HUES64 (cell line): ENCODE measurements around the gene ELOF1. TPM values are rescaled to one million over a fixed set of nuclear protein-coding genes. Genes with fewer than 3 reads are reported as not detected.
"Not testable (repeated sequence)": the region's sequence is repeated elsewhere in the genome, so short reads cannot be mapped to it uniquely, and the experiment has no call there.

ENCODE experiments used
- H3K27ac ChIP-seq: 2 replicates; pipeline ENCODE4 v1.7.0; 2013; ENCODE audit warnings: low read depth, low read length, inconsistent platforms
- H3K27me3 ChIP-seq: 2 replicates; pipeline ENCODE4 v1.6.1; 2013; ENCODE audit warnings: mild to moderate bottlenecking, low read length; ENCODE audit not compliant: insufficient read depth
- H3K36me3 ChIP-seq: 2 replicates; pipeline ENCODE4 v1.6.1; 2013; ENCODE audit warnings: mild to moderate bottlenecking, low read length; ENCODE audit not compliant: insufficient read depth
- H3K4me1 ChIP-seq: 2 replicates; pipeline ENCODE4 v1.6.1; 2013; ENCODE audit warnings: mild to moderate bottlenecking, low read length, moderate library complexity; ENCODE audit not compliant: insufficient read depth
- H3K4me3 ChIP-seq: 2 replicates; pipeline ENCODE4 v1.5.1; 2013; ENCODE audit warnings: mild to moderate bottlenecking, low read length, moderate library complexity
- H3K9ac ChIP-seq: 2 replicates; pipeline ENCODE4 v1.6.1; 2013; ENCODE audit warnings: mild to moderate bottlenecking, low read depth, low read length
- H3K9me3 ChIP-seq: 2 replicates; pipeline ENCODE4 v1.6.1; 2013; ENCODE audit warnings: low read depth, low read length; ENCODE audit not compliant: insufficient read depth
- WGBS: fragments of 150-250, 120-280 bp; methylation state at CpG from one replicate; pipeline ENCODE4 v1.1.7; 2013; ENCODE audit warnings: missing lambda C conversion rate; 5-methylcytosine and 5-hydroxymethylcytosine counted together
- polyA plus RNA-seq, 2 experiments: library from polyadenylated mRNA; stranded (reverse); fragments of 50-300 nt; gene quantifications; one replicate each; pipeline ENCODE4 v1.2.3, GENCODE V29; 2013

Gene ELOF1
- 56.4 TPM for polyA plus RNA-seq (2013, experiment 1 of 2)
- 50.9 TPM for polyA plus RNA-seq (2013, experiment 2 of 2)

- peaks cover 14% of the 10 kb centered on the region for H3K36me3 ChIP-seq
- H3K9me3 ChIP-seq, result no peaks in the 10 kb centered on the region
- H3K27ac ChIP-seq, result peak within 1 kb of the TSS; percentile 56; the same call in 1 of the 2 replicates
- H3K9ac ChIP-seq, result peak within 1 kb of the TSS; percentile 80
- WGBS, result 7% methylated on average over 55 of the region's 57 CpGs
- 0 out of 2 replicates have a peak, but pooled peaks cover 6% of the 10 kb centered on the region for H3K4me1 ChIP-seq
- peak within 1 kb of the TSS; percentile 92 for H3K4me3 ChIP-seq
- no peaks in the 10 kb centered on the region for H3K27me3 ChIP-seq
Observed at GRCh38 chr19:11558881-11559828, at the start of gene ELOF1. ELOF1 (minus strand) TSS chr19:11559230; CDS start chr19:11554347, 4,883 bp downstream.

- H3K4me3 ChIP-seq, result no peak overlapping the region
- H3K27me3 ChIP-seq, result no peaks in the 10 kb centered on the region
- WGBS, result 96% methylated on average over 8 of the region's 8 CpGs
- peaks cover 38% of the 10 kb centered on the region for H3K9me3 ChIP-seq
- peaks cover 46% of the 10 kb centered on the region for H3K36me3 ChIP-seq
- no peak overlapping the region for H3K27ac ChIP-seq
- H3K4me1 ChIP-seq, result no peaks in the 10 kb centered on the region; the same call in 1 of the 2 replicates
- no peak overlapping the region for H3K9ac ChIP-seq
Observed at GRCh38 chr19:11606484-11606883, 47.5 kb upstream of the ELOF1 start.

GRCh38 chr19:11599704-11600103 is 40.7 kb upstream of the ELOF1 start:
- not testable (repeated sequence) for H3K27me3 ChIP-seq, H3K9ac ChIP-seq, H3K4me3 ChIP-seq, H3K27ac ChIP-seq
- H3K36me3 ChIP-seq, result peaks cover 27% of the 10 kb centered on the region
- H3K9me3 ChIP-seq, result peaks cover 12% of the 10 kb centered on the region; the same call in 1 of the 2 replicates
- peaks cover 14% of the 10 kb centered on the region for H3K4me1 ChIP-seq
- 98% methylated on average over 8 of the region's 8 CpGs for WGBS

- Histone ChIP-seq H3K4me1 (peaks cover 14% of the 10 kb centered on the region), H3K4me3 (peak overlapping the region; percentile 90), H3K9ac (no peak overlapping the region; the same call in 1 of the 2 replicates), H3K27ac (no peak overlapping the region), H3K36me3 (peaks cover 18% of the 10 kb centered on the region), H3K9me3 (peaks cover 3% of the 10 kb centered on the region; the same call in 1 of the 2 replicates), H3K27me3 (no peaks in the 10 kb centered on the region)
- 96% methylated on average over 2 of the region's 2 CpGs for WGBS
Observed at GRCh38 chr19:11598746-11599145, 39.7 kb upstream of the ELOF1 start.

- peak overlapping the region; percentile 99 for H3K27ac ChIP-seq
- no peaks in the 10 kb centered on the region for H3K27me3 ChIP-seq
- peak overlapping the region; percentile 90 for H3K4me3 ChIP-seq
- peak overlapping the region; percentile 99 for H3K9ac ChIP-seq
- H3K36me3 ChIP-seq, result peaks cover 14% of the 10 kb centered on the region; the same call in 1 of the 2 replicates
- no peaks in the 10 kb centered on the region for H3K9me3 ChIP-seq
- peaks cover 14% of the 10 kb centered on the region for H3K4me1 ChIP-seq
- WGBS, result 56% methylated on average over 10 of the region's 10 CpGs
Observed at GRCh38 chr19:11598103-11598483, 39.1 kb upstream of the ELOF1 start.

GRCh38 chr19:11597202-11598102 is 38.4 kb upstream of the ELOF1 start, which contains the start of gene ZNF627:
ZNF627 (plus strand) TSS chr19:11597483; CDS start chr19:11597628, 145 bp downstream.
- peak within 1 kb of the TSS; percentile 90 for H3K4me3 ChIP-seq
- peaks cover 14% of the 10 kb centered on the region for H3K4me1 ChIP-seq
- H3K36me3 ChIP-seq, result peaks cover 14% of the 10 kb centered on the region; the same call in 1 of the 2 replicates
- H3K9me3 ChIP-seq, result no peaks in the 10 kb centered on the region
- under 1% methylated on average over 67 of the region's 67 CpGs for WGBS
- peak within 1 kb of the TSS; percentile 99 for H3K9ac ChIP-seq
- H3K27ac ChIP-seq, result peak within 1 kb of the TSS; percentile 99
- no peaks in the 10 kb centered on the region for H3K27me3 ChIP-seq

GRCh38 chr19:11596156-11596555 is 37.1 kb upstream of the ELOF1 start:
- peaks cover 14% of the 10 kb centered on the region; the same call in 1 of the 2 replicates for H3K36me3 ChIP-seq
- no peak overlapping the region for H3K4me3 ChIP-seq
- no peak overlapping the region for H3K27ac ChIP-seq
- no peaks in the 10 kb centered on the region for H3K9me3 ChIP-seq
- H3K27me3 ChIP-seq, result no peaks in the 10 kb centered on the region
- H3K4me1 ChIP-seq, result peaks cover 14% of the 10 kb centered on the region
- no peak overlapping the region for H3K9ac ChIP-seq
- 95% methylated on average over 10 of the region's 10 CpGs for WGBS

- H3K9me3 ChIP-seq, result no peaks in the 10 kb centered on the region
- H3K4me3 ChIP-seq, result no peak overlapping the region
- H3K27me3 ChIP-seq, result no peaks in the 10 kb centered on the region
- peaks cover 4% of the 10 kb centered on the region; the same call in 1 of the 2 replicates for H3K36me3 ChIP-seq
- H3K27ac ChIP-seq, result no peak overlapping the region
- peaks cover 8% of the 10 kb centered on the region; the same call in 1 of the 2 replicates for H3K4me1 ChIP-seq
- no peak overlapping the region for H3K9ac ChIP-seq
- 100% methylated on average over 3 of the region's 4 CpGs for WGBS
Observed at GRCh38 chr19:11594084-11594483, 35.1 kb upstream of the ELOF1 start.

- Histone ChIP-seq H3K4me3 (no peak overlapping the region), H3K9ac (no peak overlapping the region), H3K27me3 (no peaks in the 10 kb centered on the region), H3K9me3 (no peaks in the 10 kb centered on the region), H3K4me1 (no peaks in the 10 kb centered on the region), H3K36me3 (no peaks in the 10 kb centered on the region), H3K27ac (no peak overlapping the region)
- WGBS, result 88% methylated on average over 13 of the region's 13 CpGs
Observed at GRCh38 chr19:11587975-11588631, 29.1 kb upstream of the ELOF1 start.

GRCh38 chr19:11587302-11587974 is 28.4 kb upstream of the ELOF1 start:
- no peak overlapping the region for H3K9ac ChIP-seq

More at GRCh38 chr19:11587302-11587974, 28.4 kb upstream of the ELOF1 start:
- Histone ChIP-seq H3K27me3 (no peaks in the 10 kb centered on the region), H3K36me3 (no peaks in the 10 kb centered on the region), H3K4me1 (no peaks in the 10 kb centered on the region), H3K9me3 (no peaks in the 10 kb centered on the region), H3K4me3 (no peak overlapping the region), H3K27ac (no peak overlapping the region)
- 8% methylated on average over 7 of the region's 7 CpGs for WGBS
